ENCODE measurements around the gene FBXO48.

- no peak for TF ChIP-seq CTCF (conservative IDR thresholded peaks at IDR 0.05; ENCODE audit: low read length)
- TF ChIP-seq EZH2phosphoT487 (IDR thresholded peaks at IDR 0.05; ENCODE audit: borderline replicate concordance, low read depth, low read length) = no peak
These were observed 8.1 kb downstream of the FBXO48 start for GRCh38 chr2:68458981-68459380.
